ENCODE measurements around the gene TMEM63B.
"Not testable (repeated sequence)": the region's sequence is repeated elsewhere in the genome, so short reads cannot be mapped to it uniquely, and the experiment has no call there.

The TMEM63B gene

DNA sequence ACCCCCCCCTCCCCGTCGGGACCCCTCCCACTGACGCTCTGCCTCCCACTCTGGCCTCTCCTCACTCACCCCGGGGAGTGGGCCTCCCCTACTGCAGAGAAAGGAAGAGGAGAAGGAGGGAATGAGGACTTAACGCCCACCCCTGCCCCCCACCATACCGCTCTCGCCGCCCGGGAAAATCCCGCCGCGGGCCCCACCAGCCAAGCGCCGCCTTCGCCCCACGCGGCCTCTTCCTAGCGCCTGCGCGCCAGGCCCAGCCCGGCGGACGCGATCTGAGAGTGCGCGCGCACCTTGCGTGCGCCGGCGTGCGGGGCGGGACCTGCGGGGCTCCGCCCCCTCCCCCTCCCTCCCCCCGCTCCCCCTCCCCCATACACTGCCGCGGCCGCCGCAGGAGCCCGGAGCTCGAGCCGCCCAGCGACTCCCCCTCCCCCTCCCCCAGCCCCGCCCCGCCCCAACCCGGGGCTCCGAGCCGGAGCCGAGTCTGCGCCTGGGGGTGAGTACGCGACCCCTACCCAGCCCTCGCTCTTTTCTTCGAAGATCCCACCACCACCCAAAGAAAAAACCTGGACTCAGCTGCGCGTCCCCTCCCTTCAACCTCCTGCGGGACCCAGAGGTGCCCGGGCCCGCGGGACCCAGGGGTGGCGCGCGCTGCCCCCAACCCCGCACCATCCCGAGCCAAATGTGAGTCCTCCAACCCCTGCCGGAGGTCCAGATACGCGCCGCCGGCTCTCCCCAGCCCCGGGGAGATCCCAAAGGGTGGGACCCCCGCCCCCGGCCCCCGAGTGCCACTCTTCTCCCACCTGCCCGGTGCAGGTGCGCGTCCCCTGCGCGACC, at the start of gene TMEM63B, which contains the start of gene MRPL14:
TMEM63B (plus strand) TSS at position 369 of the 834 bp plus-strand sequence. CDS start 7,031 bp downstream, outside the sequence.
MRPL14 (minus strand) TSS at position 267 of the 834 bp plus-strand sequence. CDS start 10,841 bp downstream, outside the sequence.
- peak; percentile 47 to 94 (median 86) for DNase-seq

DNA sequence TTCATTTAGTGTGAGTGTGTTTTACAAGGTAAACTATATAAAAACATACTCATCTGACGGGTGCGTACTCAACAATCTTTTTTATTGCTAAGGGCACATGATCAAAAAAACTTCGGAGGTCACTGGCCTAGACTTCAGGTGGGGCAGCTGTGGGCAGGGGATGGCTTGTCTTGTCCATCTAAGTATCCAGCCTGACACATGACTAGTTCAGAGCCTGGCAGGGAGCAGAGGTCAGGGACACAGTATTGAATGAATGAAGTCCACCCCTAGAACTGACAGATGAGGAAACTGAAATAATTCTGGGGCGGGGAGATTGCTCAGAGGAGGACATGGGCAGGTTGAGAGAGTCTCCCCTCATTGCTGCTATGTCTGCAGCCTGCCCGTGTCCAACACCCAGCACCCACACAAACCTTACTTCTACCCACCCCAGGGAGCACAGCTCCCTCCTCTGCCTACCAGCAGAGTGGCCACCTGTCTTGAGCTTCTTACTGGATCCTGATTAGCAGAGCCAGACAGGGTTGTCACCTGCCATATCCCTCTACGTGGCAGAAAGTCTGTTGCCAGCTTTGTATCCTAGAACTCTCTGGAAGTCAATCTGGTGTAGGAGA, 49.0 kb upstream of the TMEM63B start:
- intact Hi-C loops (cut with DNase I) = loop anchor here (5.0 to 10.0 kb wide), 2 partner anchors 204 to 411 kb away; no protein-coding TSS in a partner anchor

More for the DNA sequence above, at the start of gene TMEM63B, which contains the start of gene MRPL14:
- intact Hi-C loops (cut with DNase I) = no loop called here

DNA sequence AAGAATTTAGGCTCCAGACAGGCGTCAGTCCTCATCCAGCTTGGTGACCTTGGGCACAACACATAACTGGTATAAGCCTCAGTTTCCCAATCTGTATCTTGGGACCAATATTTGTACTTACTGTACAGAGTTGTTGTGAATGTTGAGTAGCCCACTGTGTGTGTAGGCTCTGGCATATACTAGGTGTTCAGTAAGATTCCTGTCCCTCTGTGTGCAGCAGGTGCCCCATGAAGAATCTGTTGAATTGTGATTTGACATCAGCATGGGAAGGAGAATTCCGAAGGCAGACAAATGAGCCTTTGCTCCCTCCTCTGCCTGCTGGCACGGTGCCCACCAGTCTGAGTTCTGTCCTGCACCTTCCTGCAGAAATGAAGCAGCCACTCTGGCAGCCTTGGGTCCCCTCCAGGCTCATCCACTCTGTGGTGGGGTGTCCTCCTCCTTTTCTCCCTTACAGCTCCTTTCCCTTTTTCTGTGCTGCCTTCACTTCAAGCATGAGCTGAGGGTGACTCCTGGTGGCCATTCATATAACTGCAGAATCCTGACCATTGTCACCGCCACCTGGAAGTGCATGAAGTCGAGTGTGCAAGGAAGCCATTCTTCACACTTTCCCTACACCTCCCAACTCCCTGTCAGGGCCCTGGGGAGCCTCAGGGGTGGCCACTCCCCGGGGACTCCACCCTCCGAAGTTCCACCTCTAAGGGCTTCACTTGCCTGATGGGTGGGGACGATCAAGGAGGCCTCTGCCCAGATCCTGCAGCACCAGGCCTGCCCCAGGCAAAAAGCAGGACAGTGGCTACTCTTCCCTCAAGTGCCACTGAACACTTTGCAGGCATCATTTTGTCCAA, 48.3 kb upstream of the TMEM63B start:
- intact Hi-C loops (cut with DNase I) = loop anchor here (5.0 to 10.0 kb wide), 2 partner anchors 204 to 412 kb away; no protein-coding TSS in a partner anchor
- DNase-seq = peak in 41 of 42 donors; percentile 38 to 92 (median 81)

More for the DNA sequence above, 49.0 kb upstream of the TMEM63B start:
- DNase-seq = no peak

DNA sequence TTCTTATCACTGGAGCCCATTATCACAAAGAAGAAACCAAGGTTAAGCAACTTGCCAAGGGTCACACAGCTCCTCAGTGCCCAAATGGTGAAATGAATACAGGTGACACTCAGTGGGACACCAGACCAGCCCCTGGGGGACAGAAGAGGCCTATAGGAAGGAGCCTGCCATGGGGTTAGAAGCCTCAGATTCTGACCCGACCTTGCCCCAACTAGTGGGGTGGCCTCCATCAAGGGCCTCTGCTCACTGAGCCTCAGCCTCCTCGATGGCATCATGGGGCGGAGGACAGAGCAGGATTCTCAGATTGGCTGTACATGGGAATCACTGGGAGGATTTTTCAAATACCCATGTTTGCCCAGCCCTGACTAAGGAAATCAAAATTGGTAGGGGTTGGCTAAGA, 47.7 kb upstream of the TMEM63B start:
- intact Hi-C loops (cut with DNase I) = loop anchor here (5.0 to 10.0 kb wide), 2 partner anchors 205 to 412 kb away; no protein-coding TSS in a partner anchor
- DNase-seq = no peak

DNA sequence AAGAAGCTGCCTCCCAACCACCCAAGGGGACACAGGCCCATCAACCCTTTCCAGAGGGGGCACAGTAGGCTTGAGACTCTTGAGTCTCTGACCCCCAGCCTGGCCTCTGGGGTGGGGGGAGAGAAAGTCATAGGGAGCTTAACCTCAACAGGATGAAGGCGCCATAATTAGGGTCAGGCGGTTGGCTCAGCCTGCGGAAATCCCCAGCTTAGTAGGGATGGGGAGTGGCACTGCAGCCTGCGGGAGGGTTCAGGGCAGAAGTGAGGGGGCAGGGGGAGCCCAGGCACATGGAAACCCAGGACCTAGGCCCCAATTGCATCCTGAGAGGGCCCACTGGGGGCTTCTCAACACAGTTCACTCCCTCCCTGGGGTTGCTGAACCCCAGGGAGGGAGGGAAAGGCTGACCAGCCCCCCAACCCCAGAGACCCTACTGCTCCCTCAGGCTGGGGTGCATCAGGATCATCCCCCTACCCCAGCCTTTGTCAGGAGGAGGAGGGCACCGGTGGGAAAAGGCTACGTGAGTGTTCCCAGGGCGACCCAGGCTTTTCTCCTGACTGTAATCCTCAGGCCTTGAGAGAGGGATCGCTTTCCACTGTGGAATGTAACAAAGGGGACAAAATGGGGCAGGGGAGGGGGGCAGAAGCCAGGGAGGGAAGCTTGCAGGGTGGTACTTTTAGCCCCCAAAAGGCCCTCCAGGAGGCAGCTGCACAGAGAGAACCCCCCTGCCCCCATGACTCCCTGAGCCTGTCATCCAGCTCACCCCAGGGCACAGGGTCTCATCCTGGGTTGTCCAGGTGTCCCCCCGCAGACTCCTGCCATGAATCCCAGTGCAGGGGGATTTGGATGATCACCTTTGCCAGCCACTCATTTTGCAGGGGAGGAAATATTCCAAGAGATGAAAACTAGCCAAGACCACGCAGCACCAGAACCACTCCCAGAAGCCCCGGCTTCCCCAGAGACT, 46.5 kb upstream of the TMEM63B start:
- intact Hi-C loops (cut with DNase I) = no loop called here
- DNase-seq = no peak

DNA sequence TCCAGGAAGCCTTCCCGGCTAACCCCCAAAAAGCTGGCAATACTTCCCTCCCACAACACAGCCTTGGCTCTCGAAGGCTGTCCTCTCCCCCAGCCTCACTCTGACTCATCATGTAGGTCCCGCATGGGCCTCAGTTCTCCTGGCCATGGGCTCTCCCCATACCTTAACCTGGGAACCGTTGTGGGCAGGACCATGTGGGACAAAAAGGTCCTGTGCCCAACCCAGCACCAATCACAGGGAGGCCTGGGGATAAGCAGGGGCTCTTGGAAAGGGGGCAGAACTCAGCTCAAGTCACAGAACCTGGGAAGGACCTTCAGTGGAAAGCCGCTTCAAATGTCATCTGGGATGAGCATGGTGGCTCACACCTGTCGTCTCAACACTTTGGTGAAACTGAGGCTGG, 45.6 kb upstream of the TMEM63B start:
- no peak for DNase-seq
- intact Hi-C loops (cut with DNase I) = no loop called here

DNA sequence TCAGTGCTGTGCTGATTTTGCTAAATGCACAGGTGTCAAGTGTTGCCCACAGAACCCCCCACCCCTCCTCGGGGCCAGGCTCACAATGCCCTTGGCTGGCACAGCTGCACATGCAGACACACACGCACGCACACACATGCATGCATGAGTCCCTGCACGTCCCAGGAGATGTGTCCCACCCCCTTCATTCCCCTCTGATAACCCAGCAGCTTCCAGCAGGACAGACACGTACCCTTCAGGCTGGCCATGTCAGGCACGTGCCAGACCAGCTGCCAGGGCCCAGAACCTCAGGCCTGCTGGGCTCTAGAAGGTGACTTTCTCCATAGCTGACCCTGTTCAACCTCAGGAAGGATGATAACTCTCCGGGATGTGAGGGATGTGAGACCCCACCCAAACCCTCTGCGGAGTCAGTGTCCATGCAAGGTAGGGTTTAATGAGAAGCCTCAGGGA, 44.5 kb upstream of the TMEM63B start:
- intact Hi-C loops (cut with DNase I) = no loop called here
- no peak for DNase-seq

DNA sequence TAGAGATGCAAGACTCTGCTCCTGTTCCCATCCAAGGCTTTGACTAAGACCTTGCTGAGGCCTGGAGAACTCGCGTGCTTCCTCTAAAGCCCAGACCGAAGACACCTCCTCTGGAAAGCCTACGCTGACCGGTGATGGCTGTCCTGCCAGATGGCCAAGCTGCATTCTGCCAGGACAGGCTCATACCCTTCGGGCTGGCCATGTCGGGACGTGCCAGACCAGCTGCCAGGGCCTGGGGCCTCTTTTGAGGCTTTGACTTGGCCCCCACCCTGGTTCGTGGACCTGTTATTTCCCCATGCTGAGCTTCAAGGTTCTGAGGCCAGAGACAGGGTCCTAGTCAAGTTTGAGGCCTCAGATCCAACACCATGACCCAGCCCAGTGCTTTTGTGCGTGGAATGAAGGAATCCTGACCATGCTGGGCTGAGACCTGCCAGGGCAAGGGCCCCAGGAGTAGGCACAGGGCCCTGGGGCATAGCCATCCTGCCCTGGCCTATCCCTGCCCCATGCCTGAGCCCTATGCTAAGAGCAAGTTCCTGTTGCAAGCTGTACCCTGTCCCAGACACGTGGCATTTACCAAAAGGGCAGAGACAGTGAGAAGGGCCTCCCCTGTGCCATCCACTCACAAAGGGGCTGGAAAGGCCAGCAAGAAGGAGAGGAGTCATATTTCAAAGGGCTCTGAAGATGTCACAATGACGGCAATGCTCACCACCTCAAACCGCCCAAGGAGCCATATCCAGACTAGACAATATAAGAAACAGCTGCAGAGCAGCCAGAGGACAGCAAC, 42.9 kb upstream of the TMEM63B start:
- DNase-seq = no peak
- intact Hi-C loops (cut with DNase I) = no loop called here

DNA sequence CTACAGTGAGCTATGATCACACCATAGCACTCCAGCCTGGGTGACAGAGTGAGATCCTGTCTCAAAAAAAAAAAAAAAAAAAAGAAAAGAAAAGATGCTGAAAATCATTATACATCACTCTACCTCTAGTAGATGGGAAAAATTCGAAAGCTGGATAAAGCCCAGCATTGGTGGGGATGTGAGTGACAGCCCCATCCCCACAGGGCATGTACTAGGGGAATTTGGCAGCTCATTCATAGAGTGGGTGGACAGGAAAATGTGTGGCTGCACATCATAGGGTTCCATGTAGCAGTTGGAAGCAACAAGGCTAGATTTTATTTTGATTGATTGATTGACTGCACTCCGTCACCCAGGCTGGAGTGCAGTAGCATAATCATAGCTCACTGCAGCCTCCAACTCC, 42.1 kb upstream of the TMEM63B start:
- intact Hi-C loops (cut with DNase I) = no loop called here
- peak in 6 of 42 donors; percentile 30 to 55 (median 45) for DNase-seq

DNA sequence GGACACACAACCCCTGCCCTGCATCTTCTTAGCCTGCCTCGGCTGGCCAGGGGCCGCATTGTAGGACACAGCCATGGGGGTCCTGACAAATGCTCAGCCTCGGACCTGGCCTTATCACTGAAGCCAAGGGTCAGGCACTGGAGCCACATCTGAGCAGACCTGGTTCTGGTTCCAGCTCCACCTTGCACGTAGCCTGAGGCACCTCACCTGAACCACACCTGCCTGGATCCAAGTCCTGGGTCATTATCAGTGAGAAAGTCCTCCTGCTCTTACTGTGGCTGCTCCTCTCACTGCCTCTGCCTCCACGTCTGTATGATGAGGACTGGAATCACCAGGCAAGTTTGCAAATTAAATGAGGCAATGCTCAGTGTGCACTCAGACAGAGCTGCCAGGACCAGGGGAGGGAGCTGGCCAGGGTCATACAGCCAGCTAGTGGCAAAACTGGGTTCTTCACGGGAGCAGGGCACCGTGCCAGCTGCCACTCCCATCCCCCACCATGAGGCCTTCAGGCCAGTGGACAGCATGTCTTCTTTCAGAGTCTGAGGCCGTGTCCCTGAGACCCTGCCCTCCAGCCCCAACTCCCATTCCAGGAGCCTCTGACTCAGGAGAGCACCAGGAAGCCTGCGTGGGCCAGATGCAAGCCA, 40.3 kb upstream of the TMEM63B start:
- DNase-seq = peak in 5 of 42 donors; percentile 12 to 49 (median 36)
- intact Hi-C loops (cut with DNase I) = no loop called here

DNA sequence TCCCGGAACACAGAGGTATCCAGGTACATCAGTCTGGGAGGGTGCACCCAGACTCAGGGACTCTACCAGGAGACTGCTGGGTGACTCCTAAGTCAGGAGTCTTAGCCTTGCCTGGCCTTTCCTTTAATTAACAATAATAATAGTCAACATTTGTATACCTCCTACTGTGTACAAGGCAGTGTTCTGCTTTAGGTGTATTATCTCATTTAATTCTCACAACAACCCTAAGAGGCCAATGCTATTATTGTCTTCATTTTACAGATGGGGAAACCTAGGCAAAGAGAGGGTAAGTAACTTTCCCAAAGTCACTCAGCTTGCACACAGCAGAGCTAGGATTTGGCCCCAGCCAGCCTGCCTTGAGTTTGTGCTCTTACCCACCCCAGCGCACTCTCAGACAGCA, 39.7 kb upstream of the TMEM63B start:
- no peak for DNase-seq
- intact Hi-C loops (cut with DNase I) = no loop called here

DNA sequence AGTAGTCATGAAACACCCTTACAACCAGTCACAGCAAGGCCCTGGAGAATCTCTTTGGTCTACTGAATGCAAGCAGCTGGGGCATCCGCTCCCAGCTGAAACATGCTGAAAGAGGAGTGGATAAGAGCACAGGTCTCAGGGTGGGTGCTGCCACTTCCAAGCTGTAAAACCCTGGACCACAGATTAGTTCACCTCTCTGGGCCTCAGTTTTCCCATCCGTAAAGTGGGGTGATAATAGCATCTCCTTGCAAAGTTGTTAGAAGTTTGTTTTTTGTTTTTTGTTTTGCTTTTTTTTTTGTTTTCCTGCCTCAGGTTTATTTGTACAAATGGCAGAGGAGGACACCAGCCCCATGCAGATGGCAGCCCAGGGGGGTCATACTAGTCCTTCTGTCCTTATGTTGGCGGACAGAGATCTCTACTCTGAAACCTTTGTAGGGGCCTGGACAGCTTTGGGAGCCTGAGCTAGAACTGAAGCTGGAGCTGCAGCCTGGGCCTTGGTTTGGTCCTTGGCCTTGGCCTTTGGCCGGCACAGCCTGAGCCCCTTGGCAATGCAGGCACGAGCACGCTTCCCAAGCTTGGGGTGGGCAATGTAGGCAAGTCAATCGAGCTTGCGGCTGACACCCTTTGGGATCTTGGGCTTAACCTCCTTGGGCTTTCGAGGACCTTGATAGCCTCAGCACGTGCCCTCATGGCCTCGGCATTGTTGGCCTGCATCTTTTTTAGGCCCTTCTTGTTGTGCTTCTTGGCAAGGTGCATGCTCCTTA, 38.3 kb upstream of the TMEM63B start:
- intact Hi-C loops (cut with DNase I) = no loop called here
- no peak for DNase-seq

DNA sequence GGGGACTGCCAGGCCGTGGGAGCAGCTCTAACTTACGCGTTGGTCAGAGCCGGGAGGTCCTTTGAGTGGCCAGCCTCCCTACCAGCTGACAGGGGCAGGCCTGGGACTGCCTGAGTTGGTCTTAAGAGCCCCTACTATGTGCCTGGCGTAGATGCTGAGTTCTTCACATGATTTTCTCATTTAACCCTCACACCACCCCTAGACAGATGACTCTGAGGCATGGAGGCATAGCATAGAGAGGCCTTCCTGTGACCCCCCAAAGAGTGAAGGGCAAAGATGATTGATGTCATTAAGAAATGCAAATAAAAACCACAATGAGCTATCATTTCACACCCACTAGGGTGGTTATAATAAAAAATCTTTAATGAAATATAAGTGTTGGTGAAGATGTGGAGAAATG, 36.9 kb upstream of the TMEM63B start:
- DNase-seq = no peak
- intact Hi-C loops (cut with DNase I) = no loop called here

DNA sequence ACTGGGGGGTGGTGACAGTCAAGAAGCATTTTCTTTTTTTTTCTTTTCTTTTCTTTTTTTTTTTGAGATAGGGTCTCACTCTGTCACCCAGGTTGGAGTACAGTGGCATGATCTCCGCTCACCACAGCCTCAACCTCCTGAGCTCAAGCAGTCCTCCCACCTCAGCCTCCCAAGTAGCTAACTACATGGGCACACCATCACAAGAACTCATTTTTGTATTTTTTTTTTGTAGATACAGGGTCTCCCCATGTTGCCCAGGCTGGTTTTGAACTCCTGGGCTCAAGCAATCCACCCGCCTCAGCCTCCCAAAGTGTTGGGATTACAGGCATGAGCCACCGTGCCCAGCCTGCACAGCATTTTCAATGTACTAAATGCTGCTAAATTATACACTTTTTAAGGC, 36.0 kb upstream of the TMEM63B start:
- DNase-seq; intact Hi-C loops (cut with DNase I): not testable (repeated sequence)

DNA sequence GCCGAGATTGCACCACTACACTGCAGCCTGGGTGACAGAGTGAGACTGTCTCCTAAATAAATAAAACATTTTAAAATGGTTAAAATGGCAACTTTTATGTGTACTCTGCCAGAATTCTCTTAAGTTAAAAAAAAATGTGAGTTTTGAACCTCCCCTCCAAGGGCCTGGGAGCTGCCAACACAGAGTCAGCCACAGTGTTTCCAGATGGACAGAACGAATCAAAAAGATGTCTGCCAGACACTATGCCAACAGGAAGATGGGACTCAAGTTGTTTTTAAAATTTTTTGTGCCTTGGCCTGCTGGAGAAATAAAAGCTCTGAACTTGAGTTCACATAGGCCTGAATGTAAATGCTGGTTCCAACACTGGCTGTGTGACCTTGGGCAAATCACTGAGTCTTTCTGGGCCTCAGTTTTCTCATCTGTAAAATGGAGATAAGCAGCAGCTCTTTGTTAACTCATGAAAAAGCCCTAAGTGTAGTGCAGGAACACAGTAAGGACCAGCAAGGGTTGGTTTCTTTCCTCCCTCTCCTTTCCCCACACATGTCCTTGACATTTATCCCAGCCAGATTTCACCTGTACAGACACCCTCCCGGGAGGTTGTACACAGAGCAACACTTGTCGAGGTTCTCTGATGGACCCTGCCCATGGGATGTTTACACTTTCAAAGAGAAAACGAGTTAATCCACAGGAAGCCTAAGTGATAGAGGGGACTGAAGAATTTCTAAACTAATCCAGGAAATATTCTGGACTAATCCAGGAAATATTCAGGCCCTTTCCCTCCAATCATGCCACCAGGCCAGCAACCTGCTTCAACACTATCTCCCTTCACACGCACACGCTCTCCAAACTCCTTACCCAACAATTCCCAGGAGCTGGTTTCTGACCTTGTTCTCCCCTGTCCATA, 35.1 kb upstream of the TMEM63B start:
- no peak for DNase-seq
- intact Hi-C loops (cut with DNase I) = no loop called here
